ENCODE results near the gene GM2A.

DNA sequence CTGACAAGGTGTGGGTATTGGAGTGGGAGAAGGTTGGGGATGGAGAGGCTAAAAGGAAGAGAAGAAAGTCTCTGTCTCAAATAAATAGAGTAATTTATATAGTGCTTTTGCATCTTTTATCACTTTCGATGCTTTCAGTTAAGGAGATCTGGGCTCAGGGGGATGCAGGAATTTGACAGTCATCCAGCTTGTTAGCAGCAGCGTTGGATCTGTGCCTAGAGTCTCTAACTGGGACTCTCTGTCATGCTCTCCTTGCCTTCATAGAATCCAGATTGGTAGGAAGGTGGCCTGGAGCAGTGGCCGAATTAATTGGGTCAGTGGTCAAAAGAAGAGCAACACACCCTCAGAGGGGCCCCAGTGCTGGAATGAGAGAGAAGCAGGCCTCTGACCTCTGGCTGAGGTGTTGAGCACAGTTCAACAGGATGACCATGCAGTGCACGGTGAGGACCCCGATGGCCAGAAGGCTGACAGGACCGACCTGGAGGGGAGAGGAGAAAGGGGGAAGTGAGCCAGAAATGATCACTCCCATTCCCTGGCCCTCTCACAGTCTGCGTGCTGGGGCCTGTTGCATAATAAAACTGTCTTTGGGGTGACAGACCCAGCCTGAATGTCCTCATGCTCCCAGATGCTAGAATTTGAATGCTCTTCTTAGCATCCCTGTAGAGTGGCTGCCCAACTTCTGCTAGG is 42.9 kb downstream of the GM2A start:
- no peak for TF ChIP-seq EZH2 (IDR thresholded peaks at IDR 0.05; ENCODE audit: borderline replicate concordance, insufficient read depth, low read depth, low read length, poor library complexity, severe bottlenecking)
- TF ChIP-seq, protein P1, sequence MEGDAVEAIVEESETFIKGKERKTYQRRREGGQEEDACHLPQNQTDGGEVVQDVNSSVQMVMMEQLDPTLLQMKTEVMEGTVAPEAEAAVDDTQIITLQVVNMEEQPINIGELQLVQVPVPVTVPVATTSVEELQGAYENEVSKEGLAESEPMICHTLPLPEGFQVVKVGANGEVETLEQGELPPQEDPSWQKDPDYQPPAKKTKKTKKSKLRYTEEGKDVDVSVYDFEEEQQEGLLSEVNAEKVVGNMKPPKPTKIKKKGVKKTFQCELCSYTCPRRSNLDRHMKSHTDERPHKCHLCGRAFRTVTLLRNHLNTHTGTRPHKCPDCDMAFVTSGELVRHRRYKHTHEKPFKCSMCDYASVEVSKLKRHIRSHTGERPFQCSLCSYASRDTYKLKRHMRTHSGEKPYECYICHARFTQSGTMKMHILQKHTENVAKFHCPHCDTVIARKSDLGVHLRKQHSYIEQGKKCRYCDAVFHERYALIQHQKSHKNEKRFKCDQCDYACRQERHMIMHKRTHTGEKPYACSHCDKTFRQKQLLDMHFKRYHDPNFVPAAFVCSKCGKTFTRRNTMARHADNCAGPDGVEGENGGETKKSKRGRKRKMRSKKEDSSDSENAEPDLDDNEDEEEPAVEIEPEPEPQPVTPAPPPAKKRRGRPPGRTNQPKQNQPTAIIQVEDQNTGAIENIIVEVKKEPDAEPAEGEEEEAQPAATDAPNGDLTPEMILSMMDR (IDR thresholded peaks at IDR 0.05): no peak

Measured in B cell (primary cell).